ENCODE measurements around the gene ZNF665.
"Not testable (repeated sequence)": the region's sequence is repeated elsewhere in the genome, so short reads cannot be mapped to it uniquely, and the experiment has no call there.

The ZNF665 gene

GRCh38 chr19:53157626-53158025, 35.5 kb downstream of the ZNF665 start:
- no peak for DNase-seq (ENCODE audit: low spot score)

GRCh38 chr19:53156850-53157249, 36.3 kb downstream of the ZNF665 start:
- DNase-seq (ENCODE audit: low spot score): no peak

- DNase-seq (ENCODE audit: low spot score): no peak
These were observed 45.5 kb downstream of the ZNF665 start for GRCh38 chr19:53147645-53148044.

GRCh38 chr19:53140351-53140750, 52.8 kb downstream of the ZNF665 start:
- no peak for DNase-seq (ENCODE audit: low spot score)

GRCh38 chr19:53136432-53136831, 56.7 kb downstream of the ZNF665 start:
- DNase-seq (ENCODE audit: low spot score): no peak

- DNase-seq (ENCODE audit: low spot score): no peak
These were observed 60.8 kb downstream of the ZNF665 start, which contains the start of gene ZNF415 for GRCh38 chr19:53132141-53132991. ZNF415 (minus strand) TSS chr19:53132910; CDS start chr19:53122676, 10,234 bp downstream.

- no peak for DNase-seq (ENCODE audit: low spot score)
These were observed 61.4 kb downstream of the ZNF665 start for GRCh38 chr19:53131727-53132126.

GRCh38 chr19:53131085-53131590, 62.0 kb downstream of the ZNF665 start:
- DNase-seq (ENCODE audit: low spot score): no peak

GRCh38 chr19:53130506-53130905, 62.7 kb downstream of the ZNF665 start:
- no peak for DNase-seq (ENCODE audit: low spot score)

- DNase-seq (ENCODE audit: low spot score): not testable (repeated sequence)
These were observed 66.2 kb downstream of the ZNF665 start for GRCh38 chr19:53126733-53127526.

GRCh38 chr19:53123400-53123799, 69.8 kb downstream of the ZNF665 start:
- DNase-seq (ENCODE audit: low spot score): no peak
